BJ (cell line): ENCODE data around the gene KCNAB1. TPM values are rescaled to one million over a fixed set of nuclear protein-coding genes. Genes with fewer than 3 reads are reported as not detected.
"Not testable (repeated sequence)": the region's sequence is repeated elsewhere in the genome, so short reads cannot be mapped to it uniquely, and the experiment has no call there.

ENCODE experiments used
- CTCF ChIA-PET: fragments of 350-600 bp; formaldehyde crosslinking; extraction: SDS; loops from one replicate; lab custom pipeline; 2021; ENCODE audit warnings: antibody characterized with exemption, inconsistent platforms; lab: Yijun Ruan, JAX
- POLR2A ChIA-PET: fragments of 300-600 bp; sonication (Branson Sonifier 250); formaldehyde crosslinking; extraction: SDS; loops from one replicate; lab custom pipeline; 2021; ENCODE audit warnings: antibody characterized with exemption; lab: Charles Lee
- DNase-seq: peaks from one replicate; pipeline ENCODE4 v3.0.0-alpha.2; 2011; ENCODE audit warnings: low read depth
- H3K27me3 ChIP-seq: 2 replicates; pipeline ENCODE4 v1.6.0; 2011; ENCODE audit warnings: low read length; ENCODE audit not compliant: control insufficient read depth, insufficient read depth
- H3K36me3 ChIP-seq: 2 replicates; pipeline ENCODE4 v1.5.1; 2011; ENCODE audit warnings: low read length; ENCODE audit not compliant: control insufficient read depth, insufficient read depth
- H3K4me3 ChIP-seq: 2 replicates; pipeline ENCODE4 v1.5.1; 2011; ENCODE audit warnings: low read depth, mild to moderate bottlenecking, control low read depth, low read length
- CTCF ChIP-seq: IDR thresholded peaks from 2 replicates; pipeline ENCODE4 v1.5.1; 2011; ENCODE audit warnings: low read depth, mild to moderate bottlenecking, control low read depth, inconsistent platforms, low read length, moderate library complexity; ENCODE audit not compliant: insufficient read depth
- polyA plus RNA-seq: library from polyadenylated mRNA; depleted of rRNA; stranded (reverse); fragments of >200 nt; gene quantifications from 2 replicates; pipeline ENCODE4 v1.2.3, GENCODE V29; 2011

KCNAB1 gene
- polyA plus RNA-seq, 1 experiment = not detected

GRCh38 chr3:156094391-156094790 is 26.0 kb upstream of the KCNAB1 start:
- CTCF ChIA-PET = no interaction called here
- Histone ChIP-seq H3K27me3 (no peaks in the 10 kb centered on the region), H3K36me3 (no peaks in the 10 kb centered on the region), H3K4me3 (no peak overlapping the region)
- DNase-seq = no peak
- TF ChIP-seq CTCF = no peak
- POLR2A ChIA-PET = no interaction called here

GRCh38 chr3:156095652-156096051 is 24.7 kb upstream of the KCNAB1 start:
- H3K27me3 ChIP-seq, H3K4me3 ChIP-seq, H3K36me3 ChIP-seq, DNase-seq, POLR2A ChIA-PET: not testable (repeated sequence)
- CTCF ChIA-PET = interaction anchor here (0.6 kb wide), 1 partner anchor 57 kb away, joined by 3 read pairs; no protein-coding TSS in a partner anchor

GRCh38 chr3:156098437-156099035 is 21.8 kb upstream of the KCNAB1 start:
- H3K36me3 ChIP-seq = no peaks in the 10 kb centered on the region
- DNase-seq = no peak
- TF ChIP-seq CTCF = no peak
- CTCF ChIA-PET = no interaction called here
- H3K27me3 ChIP-seq = no peaks in the 10 kb centered on the region
- H3K4me3 ChIP-seq = no peak overlapping the region
- POLR2A ChIA-PET = no interaction called here

- CTCF ChIA-PET, POLR2A ChIA-PET, H3K36me3 ChIP-seq, H3K27me3 ChIP-seq, H3K4me3 ChIP-seq, DNase-seq: not testable (repeated sequence)
Observed at GRCh38 chr3:156099348-156099747, 21.0 kb upstream of the KCNAB1 start.

- H3K27me3 ChIP-seq, H3K4me3 ChIP-seq, H3K36me3 ChIP-seq, DNase-seq, POLR2A ChIA-PET: not testable (repeated sequence)
- CTCF ChIA-PET = interaction anchor here (0.7 kb wide), 1 partner anchor 10 kb away, joined by 4 read pairs; no protein-coding TSS in a partner anchor
Observed at GRCh38 chr3:156099984-156100383, 20.4 kb upstream of the KCNAB1 start.

GRCh38 chr3:156102267-156102931 is 18.0 kb upstream of the KCNAB1 start:
- ChIA-PET POLR2A (no interaction called here), CTCF (no interaction called here)
- no peaks in the 10 kb centered on the region for H3K27me3 ChIP-seq
- no peak for DNase-seq
- H3K4me3 ChIP-seq = no peak overlapping the region
- no peak for TF ChIP-seq CTCF
- no peaks in the 10 kb centered on the region for H3K36me3 ChIP-seq
